B cell (primary cell): ENCODE measurements around the gene SH3GL3.

ENCODE experiments used
- CTCF ChIP-seq: fragments of 200-600 bp; IDR thresholded peaks from one replicate; pipeline ENCODE4 v1.8.0; 2022; ENCODE audit warnings: antibody characterized with exemption, mild to moderate bottlenecking
- EZH2 ChIP-seq: IDR thresholded peaks from 2 replicates; pipeline ENCODE4 v1.6.1; 2012; ENCODE audit warnings: borderline replicate concordance, low read depth, mild to moderate bottlenecking, moderate library complexity, low read length; ENCODE audit not compliant: insufficient read depth, poor library complexity, severe bottlenecking

- TF ChIP-seq EZH2 (no peak), CTCF (no peak)
Observed at GRCh38 chr15:83653288-83653638, 206.1 kb downstream of the SH3GL3 start.
